Ishikawa (cell line): ENCODE results near the gene BPHL.

Source experiments
- CREB1 ChIP-seq: IDR thresholded peaks from 2 replicates; pipeline ENCODE4 v1.6.1; 2012; ENCODE audit warnings: low read depth
- EP300 ChIP-seq: IDR thresholded peaks from 2 replicates; pipeline ENCODE4 v1.6.1; 2012; ENCODE audit warnings: borderline replicate concordance
- FOXM1 ChIP-seq: IDR thresholded peaks from 2 replicates; pipeline ENCODE4 v1.6.1; 2012; ENCODE audit warnings: low read depth, borderline replicate concordance
- MAX ChIP-seq: IDR thresholded peaks from 2 replicates; pipeline ENCODE4 v1.6.1; 2012
- RAD21 ChIP-seq: IDR thresholded peaks from 2 replicates; pipeline ENCODE4 v1.6.1; 2012; ENCODE audit warnings: low read depth
- TAF1 ChIP-seq: IDR thresholded peaks from 2 replicates; pipeline ENCODE4 v1.6.1; 2012; ENCODE audit warnings: low read depth, mild to moderate bottlenecking
- TCF12 ChIP-seq: IDR thresholded peaks from 2 replicates; pipeline ENCODE4 v1.6.1; 2012; ENCODE audit warnings: low read depth
- TEAD4 ChIP-seq: IDR thresholded peaks from 2 replicates; pipeline ENCODE4 v1.6.1; 2012
- YY1 ChIP-seq: IDR thresholded peaks from 2 replicates; pipeline ENCODE4 v1.6.1; 2012; ENCODE audit warnings: low read depth
- ZBTB7A ChIP-seq: IDR thresholded peaks from 2 replicates; pipeline ENCODE4 v1.6.1; 2012; ENCODE audit warnings: low read depth
- TF ChIP-seq, protein P1 (sequence below): IDR thresholded peaks from 2 replicates; pipeline ENCODE4 v1.6.1; 2012; ENCODE audit warnings: low read depth, mild to moderate bottlenecking
- TF ChIP-seq, protein P2 (sequence below): IDR thresholded peaks from 2 replicates; pipeline ENCODE4 v1.6.1; 2012

DNA sequence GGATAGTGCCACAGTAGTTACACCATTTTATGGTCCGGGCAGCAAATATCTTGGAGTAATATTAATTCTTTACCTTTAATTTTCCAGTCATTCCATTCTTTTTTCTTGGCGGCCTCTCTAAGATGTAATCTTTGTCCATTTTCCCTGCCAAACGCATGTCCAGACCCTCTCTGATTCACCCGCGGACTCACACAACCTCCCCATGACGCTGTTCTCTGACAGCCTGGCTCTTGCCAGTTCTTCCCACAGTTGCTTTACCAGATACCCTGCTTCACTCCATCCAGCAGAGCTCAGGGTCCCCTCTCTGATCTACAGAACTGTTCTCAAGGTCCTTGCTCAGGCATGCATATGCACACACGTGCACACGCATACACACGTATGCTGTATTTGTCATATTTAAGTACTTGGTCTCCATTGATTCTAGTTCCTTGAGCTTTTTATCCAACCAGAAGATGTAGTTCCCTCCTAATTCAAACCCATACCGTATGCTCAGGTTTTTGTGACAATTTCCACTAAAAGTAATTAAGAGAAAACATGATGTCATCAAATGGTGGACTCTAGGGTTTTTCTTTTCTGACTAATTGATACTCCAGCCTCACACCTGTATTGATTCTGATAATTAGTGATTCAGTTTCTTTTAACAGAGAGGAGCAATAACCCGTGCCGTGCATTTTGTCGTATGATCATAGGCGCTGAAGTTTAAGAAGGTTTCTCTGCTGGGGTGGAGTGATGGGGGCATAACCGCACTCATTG is 10.0 kb downstream of the BPHL start:
- TF ChIP-seq ZBTB7A (no peak), MAX (no peak), RAD21 (no peak), EP300 (no peak), FOXM1 (no peak), YY1 (no peak), TAF1 (no peak), TCF12 (no peak), TEAD4 (no peak), CREB1 (no peak)
- TF ChIP-seq, protein P1, sequence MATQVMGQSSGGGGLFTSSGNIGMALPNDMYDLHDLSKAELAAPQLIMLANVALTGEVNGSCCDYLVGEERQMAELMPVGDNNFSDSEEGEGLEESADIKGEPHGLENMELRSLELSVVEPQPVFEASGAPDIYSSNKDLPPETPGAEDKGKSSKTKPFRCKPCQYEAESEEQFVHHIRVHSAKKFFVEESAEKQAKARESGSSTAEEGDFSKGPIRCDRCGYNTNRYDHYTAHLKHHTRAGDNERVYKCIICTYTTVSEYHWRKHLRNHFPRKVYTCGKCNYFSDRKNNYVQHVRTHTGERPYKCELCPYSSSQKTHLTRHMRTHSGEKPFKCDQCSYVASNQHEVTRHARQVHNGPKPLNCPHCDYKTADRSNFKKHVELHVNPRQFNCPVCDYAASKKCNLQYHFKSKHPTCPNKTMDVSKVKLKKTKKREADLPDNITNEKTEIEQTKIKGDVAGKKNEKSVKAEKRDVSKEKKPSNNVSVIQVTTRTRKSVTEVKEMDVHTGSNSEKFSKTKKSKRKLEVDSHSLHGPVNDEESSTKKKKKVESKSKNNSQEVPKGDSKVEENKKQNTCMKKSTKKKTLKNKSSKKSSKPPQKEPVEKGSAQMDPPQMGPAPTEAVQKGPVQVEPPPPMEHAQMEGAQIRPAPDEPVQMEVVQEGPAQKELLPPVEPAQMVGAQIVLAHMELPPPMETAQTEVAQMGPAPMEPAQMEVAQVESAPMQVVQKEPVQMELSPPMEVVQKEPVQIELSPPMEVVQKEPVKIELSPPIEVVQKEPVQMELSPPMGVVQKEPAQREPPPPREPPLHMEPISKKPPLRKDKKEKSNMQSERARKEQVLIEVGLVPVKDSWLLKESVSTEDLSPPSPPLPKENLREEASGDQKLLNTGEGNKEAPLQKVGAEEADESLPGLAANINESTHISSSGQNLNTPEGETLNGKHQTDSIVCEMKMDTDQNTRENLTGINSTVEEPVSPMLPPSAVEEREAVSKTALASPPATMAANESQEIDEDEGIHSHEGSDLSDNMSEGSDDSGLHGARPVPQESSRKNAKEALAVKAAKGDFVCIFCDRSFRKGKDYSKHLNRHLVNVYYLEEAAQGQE = no peak
- TF ChIP-seq, protein P2, sequence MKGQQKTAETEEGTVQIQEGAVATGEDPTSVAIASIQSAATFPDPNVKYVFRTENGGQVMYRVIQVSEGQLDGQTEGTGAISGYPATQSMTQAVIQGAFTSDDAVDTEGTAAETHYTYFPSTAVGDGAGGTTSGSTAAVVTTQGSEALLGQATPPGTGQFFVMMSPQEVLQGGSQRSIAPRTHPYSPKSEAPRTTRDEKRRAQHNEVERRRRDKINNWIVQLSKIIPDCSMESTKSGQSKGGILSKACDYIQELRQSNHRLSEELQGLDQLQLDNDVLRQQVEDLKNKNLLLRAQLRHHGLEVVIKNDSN = no peak
